GM21576 (cell line): ENCODE data around the gene ELOVL6.

Experiments
- ATAC-seq: cut with Tn5 transposase; IDR thresholded peaks from one replicate; pipeline ENCODE4 v1.9.1; 2021; ENCODE audit warnings: mild to moderate bottlenecking, moderate library complexity; ENCODE audit not compliant: unreplicated experiment

ELOVL6 gene

DNA sequence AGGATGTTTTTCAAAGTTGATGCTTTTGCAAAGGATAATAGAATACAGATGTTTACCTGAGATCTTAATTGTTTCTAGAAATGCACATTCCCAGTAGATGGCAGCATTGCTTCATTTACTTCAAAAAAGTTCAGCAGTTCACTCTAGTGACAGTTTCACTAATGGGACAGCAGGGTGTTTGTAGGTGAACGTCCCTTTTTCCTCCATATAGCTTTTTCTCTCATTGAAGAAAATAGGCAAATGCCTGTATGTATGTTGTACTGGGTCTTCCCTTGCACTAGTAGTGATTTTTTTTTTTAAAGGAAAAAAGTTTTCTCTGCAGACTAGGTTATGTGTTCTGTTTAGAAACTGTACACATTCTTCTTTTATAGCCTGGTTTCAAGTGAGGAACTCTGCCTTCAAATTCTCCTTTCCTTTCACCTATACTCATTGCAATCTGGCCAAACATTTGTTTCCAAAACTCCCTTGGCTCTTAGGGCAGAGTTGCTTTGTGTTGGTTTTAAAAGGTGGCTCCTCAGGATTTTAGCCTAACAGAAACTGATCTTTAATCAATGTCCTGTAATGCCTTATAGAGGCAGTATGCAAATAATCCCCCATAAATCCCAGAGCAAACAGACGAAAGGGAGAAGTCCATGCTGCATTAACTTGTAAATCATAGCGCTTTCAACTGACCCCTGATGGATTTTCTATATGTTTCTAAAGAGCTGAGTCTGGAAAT is 199.4 kb downstream of the ELOVL6 start:
- no peak for ATAC-seq

DNA sequence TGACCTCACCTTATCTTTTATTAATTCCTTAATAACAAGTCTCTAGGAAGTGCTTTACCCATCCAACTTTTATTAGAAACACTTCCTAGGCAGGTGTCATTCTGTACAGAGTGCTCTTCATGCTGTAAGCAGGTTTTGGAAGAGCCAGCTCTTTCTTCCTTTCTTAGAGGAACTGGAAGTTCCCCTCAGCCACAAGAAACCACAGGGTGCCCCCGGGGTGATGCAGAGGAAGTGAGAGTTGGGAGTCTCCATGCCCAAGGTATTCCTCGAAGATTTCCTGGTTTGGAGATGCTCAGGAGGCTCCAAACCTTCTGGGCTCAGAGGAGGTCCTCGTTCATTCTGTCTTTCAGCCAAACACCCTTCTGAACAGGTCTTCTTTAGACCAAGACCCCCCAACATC is 201.9 kb downstream of the ELOVL6 start:
- no peak for ATAC-seq
